Measurements from ENCODE around the gene C1orf159. TPM values are rescaled to one million over a fixed set of nuclear protein-coding genes. Genes with fewer than 3 reads are reported as not detected.

The C1orf159 gene
- total and polyA plus RNA-seq, 4 donors: 3.9 to 7.0 (median 4.7) TPM

DNA sequence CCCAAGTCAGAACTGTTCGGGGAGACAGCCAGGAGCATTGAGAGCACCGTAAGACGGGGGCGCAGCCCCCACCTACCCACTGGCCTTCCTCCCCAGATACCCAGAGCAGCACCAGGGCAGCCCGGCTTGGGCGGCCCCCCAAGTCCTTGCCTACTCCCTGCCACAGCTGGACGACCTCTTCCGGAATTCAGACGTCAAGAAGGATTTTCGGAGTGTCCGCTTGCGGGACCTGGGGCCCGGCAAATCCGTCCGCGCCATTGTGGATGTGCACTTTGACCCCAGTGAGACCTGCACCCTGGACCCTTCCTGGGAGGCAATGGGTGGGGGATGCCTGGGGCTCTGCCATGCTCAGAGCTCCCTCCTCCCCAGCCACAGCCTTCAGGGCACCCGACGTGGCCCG lies 68.5 kb downstream of the C1orf159 start (continued):
- TF ChIP-seq, protein P1, sequence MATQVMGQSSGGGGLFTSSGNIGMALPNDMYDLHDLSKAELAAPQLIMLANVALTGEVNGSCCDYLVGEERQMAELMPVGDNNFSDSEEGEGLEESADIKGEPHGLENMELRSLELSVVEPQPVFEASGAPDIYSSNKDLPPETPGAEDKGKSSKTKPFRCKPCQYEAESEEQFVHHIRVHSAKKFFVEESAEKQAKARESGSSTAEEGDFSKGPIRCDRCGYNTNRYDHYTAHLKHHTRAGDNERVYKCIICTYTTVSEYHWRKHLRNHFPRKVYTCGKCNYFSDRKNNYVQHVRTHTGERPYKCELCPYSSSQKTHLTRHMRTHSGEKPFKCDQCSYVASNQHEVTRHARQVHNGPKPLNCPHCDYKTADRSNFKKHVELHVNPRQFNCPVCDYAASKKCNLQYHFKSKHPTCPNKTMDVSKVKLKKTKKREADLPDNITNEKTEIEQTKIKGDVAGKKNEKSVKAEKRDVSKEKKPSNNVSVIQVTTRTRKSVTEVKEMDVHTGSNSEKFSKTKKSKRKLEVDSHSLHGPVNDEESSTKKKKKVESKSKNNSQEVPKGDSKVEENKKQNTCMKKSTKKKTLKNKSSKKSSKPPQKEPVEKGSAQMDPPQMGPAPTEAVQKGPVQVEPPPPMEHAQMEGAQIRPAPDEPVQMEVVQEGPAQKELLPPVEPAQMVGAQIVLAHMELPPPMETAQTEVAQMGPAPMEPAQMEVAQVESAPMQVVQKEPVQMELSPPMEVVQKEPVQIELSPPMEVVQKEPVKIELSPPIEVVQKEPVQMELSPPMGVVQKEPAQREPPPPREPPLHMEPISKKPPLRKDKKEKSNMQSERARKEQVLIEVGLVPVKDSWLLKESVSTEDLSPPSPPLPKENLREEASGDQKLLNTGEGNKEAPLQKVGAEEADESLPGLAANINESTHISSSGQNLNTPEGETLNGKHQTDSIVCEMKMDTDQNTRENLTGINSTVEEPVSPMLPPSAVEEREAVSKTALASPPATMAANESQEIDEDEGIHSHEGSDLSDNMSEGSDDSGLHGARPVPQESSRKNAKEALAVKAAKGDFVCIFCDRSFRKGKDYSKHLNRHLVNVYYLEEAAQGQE (IDR thresholded peaks at IDR 0.05): no peak
- TF ChIP-seq FOXA1 (IDR thresholded peaks at IDR 0.05) (no peak), NR2F2 (IDR thresholded peaks at IDR 0.05) (no peak)

DNA sequence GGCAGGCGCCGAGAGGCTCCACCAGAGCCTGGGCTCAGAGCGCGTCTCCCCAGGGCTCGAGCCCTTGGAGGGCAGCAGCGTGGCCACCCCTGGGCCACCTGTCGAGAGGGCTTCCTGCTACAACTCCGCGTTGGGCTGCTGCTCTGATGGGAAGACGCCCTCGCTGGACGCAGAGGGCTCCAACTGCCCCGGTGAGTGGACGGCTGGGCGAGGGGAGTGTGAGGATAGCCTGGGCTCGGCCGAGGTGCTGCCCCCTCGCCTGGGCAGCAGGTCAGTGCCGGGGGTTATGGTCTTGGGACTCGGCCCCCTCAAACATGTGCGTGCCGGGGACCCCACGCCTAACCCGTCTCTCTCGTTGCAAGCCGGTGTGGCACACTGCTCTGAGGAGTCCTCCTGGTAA lies 69.1 kb downstream of the C1orf159 start:
- Histone ChIP-seq H3K4me1 (ENCODE audit: control insufficient read depth in 4 of 4, insufficient read depth in 4 of 4, low read length in 3 of 4) (no peaks in the 10 kb centered on the region), H3K27me3 (ENCODE audit: control insufficient read depth in 4 of 4, insufficient read depth in 4 of 4, low read length in 3 of 4) (no peaks in the 10 kb centered on the region), H3K9me3 (ENCODE audit: control insufficient read depth in 4 of 4, low read length in 3 of 4) (no peaks in the 10 kb centered on the region), H3K9ac (ENCODE audit: low read depth in 1 of 2, low read length in 2 of 2) (no peak overlapping the region), H3K4me3 (ENCODE audit: low read depth in 1 of 3, low read length in 3 of 3) (no peak overlapping the region), H3K36me3 (ENCODE audit: control insufficient read depth in 4 of 4, insufficient read depth in 3 of 4, low read depth in 1 of 4, low read length in 3 of 4) (peaks cover 0 to 30% (median 8%) of the 10 kb centered on the region in 4 donors), H3K27ac (ENCODE audit: low read depth in 1 of 2, low read length in 2 of 2) (no peak overlapping the region)
- 97% methylated on average over 26 of the region's 26 CpGs for WGBS
- no peak for DNase-seq (ENCODE audit: low spot score)
- TF ChIP-seq, protein P2, sequence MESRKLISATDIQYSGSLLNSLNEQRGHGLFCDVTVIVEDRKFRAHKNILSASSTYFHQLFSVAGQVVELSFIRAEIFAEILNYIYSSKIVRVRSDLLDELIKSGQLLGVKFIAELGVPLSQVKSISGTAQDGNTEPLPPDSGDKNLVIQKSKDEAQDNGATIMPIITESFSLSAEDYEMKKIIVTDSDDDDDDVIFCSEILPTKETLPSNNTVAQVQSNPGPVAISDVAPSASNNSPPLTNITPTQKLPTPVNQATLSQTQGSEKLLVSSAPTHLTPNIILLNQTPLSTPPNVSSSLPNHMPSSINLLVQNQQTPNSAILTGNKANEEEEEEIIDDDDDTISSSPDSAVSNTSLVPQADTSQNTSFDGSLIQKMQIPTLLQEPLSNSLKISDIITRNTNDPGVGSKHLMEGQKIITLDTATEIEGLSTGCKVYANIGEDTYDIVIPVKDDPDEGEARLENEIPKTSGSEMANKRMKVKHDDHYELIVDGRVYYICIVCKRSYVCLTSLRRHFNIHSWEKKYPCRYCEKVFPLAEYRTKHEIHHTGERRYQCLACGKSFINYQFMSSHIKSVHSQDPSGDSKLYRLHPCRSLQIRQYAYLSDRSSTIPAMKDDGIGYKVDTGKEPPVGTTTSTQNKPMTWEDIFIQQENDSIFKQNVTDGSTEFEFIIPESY (IDR thresholded peaks at IDR 0.05): no peak
- no peak for TF ChIP-seq EGR1 (IDR thresholded peaks at IDR 0.05; ENCODE audit: low read depth in 2 of 2)
- no peak for TF ChIP-seq JUND (IDR thresholded peaks at IDR 0.05)
- no peak for TF ChIP-seq RAD21 (IDR thresholded peaks at IDR 0.05)
- TF ChIP-seq, protein P1 (IDR thresholded peaks at IDR 0.05): no peak
- TF ChIP-seq NR2F2 (IDR thresholded peaks at IDR 0.05): no peak
- no peak for TF ChIP-seq HNF4G (IDR thresholded peaks at IDR 0.05)
- no peak for TF ChIP-seq CTCF (IDR thresholded peaks at IDR 0.05; ENCODE audit: low read depth, low read length, missing input control)
- no peak for TF ChIP-seq FOXA1 (IDR thresholded peaks at IDR 0.05)
- TF ChIP-seq, protein P3, sequence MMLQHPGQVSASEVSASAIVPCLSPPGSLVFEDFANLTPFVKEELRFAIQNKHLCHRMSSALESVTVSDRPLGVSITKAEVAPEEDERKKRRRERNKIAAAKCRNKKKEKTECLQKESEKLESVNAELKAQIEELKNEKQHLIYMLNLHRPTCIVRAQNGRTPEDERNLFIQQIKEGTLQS (IDR thresholded peaks at IDR 0.05): no peak
- no peak for TF ChIP-seq GABPA (IDR thresholded peaks at IDR 0.05 in 1 of 2, conservative IDR thresholded peaks at IDR 0.05 in 1 of 2)
- TF ChIP-seq HNF4A (conservative IDR thresholded peaks at IDR 0.05): no peak
- no peak for TF ChIP-seq TAF1 (conservative IDR thresholded peaks at IDR 0.05)
- no peak for TF ChIP-seq MAX (IDR thresholded peaks at IDR 0.05)
- TF ChIP-seq SP1 (IDR thresholded peaks at IDR 0.05): no peak
- no peak for TF ChIP-seq RXRA (IDR thresholded peaks at IDR 0.05)
- no peak for TF ChIP-seq FOXA2 (IDR thresholded peaks at IDR 0.05)
- TF ChIP-seq YY1 (IDR thresholded peaks at IDR 0.05): no peak

All from liver (tissue), 9 donors.